ENCODE measurements around the gene ANGPTL1.

The ANGPTL1 gene

GRCh38 chr1:178870944-178871343 is at the start of gene ANGPTL1:
ANGPTL1 (minus strand) TSS chr1:178871077; CDS start chr1:178865776, 5,301 bp downstream.
- in situ Hi-C loops (cut with HindIII; ENCODE audit: low sequenced_read_pairs), result no loop called here

- in situ Hi-C loops (cut with HindIII; ENCODE audit: low sequenced_read_pairs), result no loop called here
These were observed 48.7 kb upstream of the ANGPTL1 start for GRCh38 chr1:178919581-178919980.

- in situ Hi-C loops (cut with HindIII; ENCODE audit: low sequenced_read_pairs), result no loop called here
These were observed 48.1 kb upstream of the ANGPTL1 start for GRCh38 chr1:178918955-178919354.

GRCh38 chr1:178918308-178918707 is 47.4 kb upstream of the ANGPTL1 start:
- in situ Hi-C loops (cut with HindIII; ENCODE audit: low sequenced_read_pairs), result no loop called here

GRCh38 chr1:178916448-178917174 is 45.7 kb upstream of the ANGPTL1 start:
- in situ Hi-C loops (cut with HindIII; ENCODE audit: low sequenced_read_pairs), result no loop called here

GRCh38 chr1:178912597-178912996 is 41.7 kb upstream of the ANGPTL1 start:
- in situ Hi-C loops (cut with HindIII; ENCODE audit: low sequenced_read_pairs), result no loop called here

- in situ Hi-C loops (cut with HindIII; ENCODE audit: low sequenced_read_pairs), result no loop called here
These were observed 39.1 kb upstream of the ANGPTL1 start for GRCh38 chr1:178910023-178910422.

GRCh38 chr1:178908358-178908757 is 37.5 kb upstream of the ANGPTL1 start:
- in situ Hi-C loops (cut with HindIII; ENCODE audit: low sequenced_read_pairs), result no loop called here

GRCh38 chr1:178901482-178902125 is 30.7 kb upstream of the ANGPTL1 start:
- in situ Hi-C loops (cut with HindIII; ENCODE audit: low sequenced_read_pairs), result no loop called here

GRCh38 chr1:178899402-178899801 is 28.5 kb upstream of the ANGPTL1 start:
- in situ Hi-C loops (cut with HindIII; ENCODE audit: low sequenced_read_pairs), result no loop called here

- in situ Hi-C loops (cut with HindIII; ENCODE audit: low sequenced_read_pairs), result no loop called here
These were observed 27.5 kb upstream of the ANGPTL1 start for GRCh38 chr1:178898401-178898800.

GRCh38 chr1:178895928-178896327 is 25.1 kb upstream of the ANGPTL1 start:
- in situ Hi-C loops (cut with HindIII; ENCODE audit: low sequenced_read_pairs), result no loop called here

- in situ Hi-C loops (cut with HindIII; ENCODE audit: low sequenced_read_pairs), result no loop called here
These were observed 15.7 kb upstream of the ANGPTL1 start for GRCh38 chr1:178886551-178886950.

- in situ Hi-C loops (cut with HindIII; ENCODE audit: low sequenced_read_pairs), result no loop called here
These were observed 15.0 kb upstream of the ANGPTL1 start for GRCh38 chr1:178885869-178886268.

GRCh38 chr1:178881950-178882349 is 11.1 kb upstream of the ANGPTL1 start:
- in situ Hi-C loops (cut with HindIII; ENCODE audit: low sequenced_read_pairs), result no loop called here

GRCh38 chr1:178877896-178878295 is 7.0 kb upstream of the ANGPTL1 start:
- in situ Hi-C loops (cut with HindIII; ENCODE audit: low sequenced_read_pairs), result no loop called here

- in situ Hi-C loops (cut with HindIII; ENCODE audit: low sequenced_read_pairs), result no loop called here
These were observed 5.1 kb upstream of the ANGPTL1 start for GRCh38 chr1:178875936-178876335.

- in situ Hi-C loops (cut with HindIII; ENCODE audit: low sequenced_read_pairs), result no loop called here
These were observed 4.1 kb upstream of the ANGPTL1 start for GRCh38 chr1:178874966-178875365.

GRCh38 chr1:178871551-178872320 is 859 bp upstream of the ANGPTL1 start:
- in situ Hi-C loops (cut with HindIII; ENCODE audit: low sequenced_read_pairs), result no loop called here

GRCh38 chr1:178870221-178870620 is 656 bp downstream of the ANGPTL1 start:
- in situ Hi-C loops (cut with HindIII; ENCODE audit: low sequenced_read_pairs), result no loop called here

- in situ Hi-C loops (cut with HindIII; ENCODE audit: low sequenced_read_pairs), result no loop called here
These were observed 1.7 kb downstream of the ANGPTL1 start for GRCh38 chr1:178869119-178869697.

Data from DLD1 (cell line).